ENCODE measurements around the gene PACSIN1. TPM values are rescaled to one million over a fixed set of nuclear protein-coding genes. Genes with fewer than 3 reads are reported as not detected.

PACSIN1 gene
- total RNA-seq, 1 experiment from 2014 or later: 5.0 TPM

DNA sequence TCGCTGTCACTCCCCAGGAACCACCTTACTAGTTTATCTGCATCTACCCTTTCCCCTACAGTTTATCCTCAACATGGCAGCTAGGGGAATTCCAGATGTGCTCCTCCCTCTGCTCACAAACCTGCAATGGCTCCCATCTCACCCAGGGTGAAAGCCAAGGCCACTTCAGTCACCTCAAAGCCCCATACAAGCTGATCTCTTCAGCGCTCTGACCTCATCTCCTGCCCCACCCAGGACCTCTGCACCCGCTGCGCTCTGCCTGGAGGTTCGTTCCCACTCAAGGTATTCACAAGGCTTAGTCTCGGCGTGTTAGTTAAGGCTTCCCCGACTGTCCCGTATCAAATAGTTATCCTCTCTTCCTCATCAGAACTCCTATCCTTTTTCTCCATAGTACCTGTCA lies 118.8 kb downstream of the PACSIN1 start (continued):
- TF ChIP-seq ZNF274 (IDR thresholded peaks at IDR 0.05; ENCODE audit: low read depth, low read length) (no peak), EZH2phosphoT487 (IDR thresholded peaks at IDR 0.05; ENCODE audit: borderline replicate concordance) (no peak), ELF1 (IDR thresholded peaks at IDR 0.05; ENCODE audit: borderline replicate concordance, low read depth) (no peak), SRF (IDR thresholded peaks at IDR 0.05; ENCODE audit: low read depth) (no peak), FOSL1 (IDR thresholded peaks at IDR 0.05; ENCODE audit: low read depth) (no peak), POLR2A (IDR thresholded peaks at IDR 0.05; ENCODE audit: borderline replicate concordance, extremely low read depth, insufficient read depth, insufficient read length) (no peak), ZFX (IDR thresholded peaks at IDR 0.05) (no peak), YY1 (IDR thresholded peaks at IDR 0.05; ENCODE audit: extremely low read depth, insufficient replicate concordance, low read depth, low read length) (no peak), TCF7L2 (IDR thresholded peaks at IDR 0.05; ENCODE audit: borderline replicate concordance, extremely low read depth, insufficient read depth, insufficient read length) (no peak), RAD21 (IDR thresholded peaks at IDR 0.05; ENCODE audit: low read depth) (no peak)

Other genes with a start within 250 kb of the PACSIN1 start
- gene HMGA1, start 229.2 kb upstream of the PACSIN1 start, total RNA-seq (2021; ENCODE audit: unreplicated experiment): 2,459 TPM
- gene SMIM29, start 217.1 kb upstream of the PACSIN1 start, total RNA-seq (2021; ENCODE audit: unreplicated experiment): 25.1 TPM
- gene NUDT3, start 73.4 kb upstream of the PACSIN1 start, total RNA-seq (2021; ENCODE audit: unreplicated experiment): 25.2 TPM
- 1,863 TPM for gene RPS10, start 40.0 kb upstream of the PACSIN1 start, total RNA-seq (2021; ENCODE audit: unreplicated experiment)
- 0.39 TPM for gene SPDEF, start 90.3 kb downstream of the PACSIN1 start, total RNA-seq (2021; ENCODE audit: unreplicated experiment)
- 51.9 TPM for gene ILRUN, start 230.7 kb downstream of the PACSIN1 start, total RNA-seq (2021; ENCODE audit: unreplicated experiment)